Heart left ventricle (tissue), 16 donors: Measurements from ENCODE around the gene MICAL2. TPM values are rescaled to one million over a fixed set of nuclear protein-coding genes. Genes with fewer than 3 reads are reported as not detected.

Experiments
- ATAC-seq, 4 donors: fragments of 200-7000 bp; cut with Tn5 transposase; one replicate each; pipeline ENCODE4 v1.9.1; 2020 to 2022; ENCODE audit warnings: moderate library complexity in 4 of 4, mild to moderate bottlenecking in 3 of 4, moderate number of reproducible peaks in 1 of 4
- DNase-seq, 5 donors: peaks; one replicate each; pipeline ENCODE4 v3.0.0-alpha.2; 2020
- H3K27ac ChIP-seq, 12 donors: fragments of 200-600 bp; sonication (generic) in 4 of 12; one replicate each; pipeline versions ENCODE4 v1.5.0 to v1.8.0; 2016 to 2022; ENCODE audit warnings: mild to moderate bottlenecking in 2 of 12
- H3K27me3 ChIP-seq, 9 donors: fragments of 200-600 bp; sonication (generic) in 2 of 9; one replicate each; pipeline versions ENCODE4 v1.5.1 to v1.8.0; 2016 to 2022; ENCODE audit warnings: mild to moderate bottlenecking in 3 of 9
- H3K36me3 ChIP-seq, 9 donors: fragments of 200-600 bp; sonication (generic) in 2 of 9; one replicate each; pipeline versions ENCODE4 v1.5.0 to v1.8.0; 2018 to 2022; ENCODE audit warnings: mild to moderate bottlenecking in 2 of 9
- H3K4me1 ChIP-seq, 12 donors: fragments of 200-600 bp; sonication (generic) in 4 of 12; one replicate each; pipeline versions ENCODE4 v1.5.0 to v1.8.0; 2016 to 2022; ENCODE audit warnings: mild to moderate bottlenecking in 3 of 12
- H3K4me3 ChIP-seq, 12 donors: fragments of 200-600 bp; sonication (generic) in 4 of 12; one replicate each; pipeline versions ENCODE4 v1.5.0 to v1.8.0; 2017 to 2022; ENCODE audit warnings: mild to moderate bottlenecking in 9 of 12, moderate library complexity in 4 of 12
- H3K9me3 ChIP-seq, 12 donors: fragments of 200-600 bp; sonication (generic) in 4 of 12; one replicate each; pipeline versions ENCODE4 v1.5.0 to v1.8.0; 2016 to 2022; ENCODE audit warnings: mild to moderate bottlenecking in 1 of 12
- CTCF ChIP-seq, 12 donors: fragments of 200-600 bp; sonication (generic) in 4 of 12; IDR thresholded peaks; one replicate each; pipeline versions ENCODE4 v1.5.0 to v1.8.0; 2018 to 2022; ENCODE audit warnings: antibody characterized with exemption in 12 of 12, mild to moderate bottlenecking in 5 of 12
- POLR2A ChIP-seq, 2 donors: fragments of 450-650 bp; IDR thresholded peaks; one replicate each; pipeline ENCODE4 v1.6.1; 2017; ENCODE audit warnings: antibody characterized with exemption in 2 of 2, mild to moderate bottlenecking in 2 of 2, moderate library complexity in 2 of 2
- WGBS, 4 donors: extraction: QIAGEN DNeasy Blood & Tissue Kit in 2 of 4; methylation state at CpG; one replicate each; pipeline versions ENCODE4 v1.1.5 to v1.1.7; 2013 to 2018; 5-methylcytosine and 5-hydroxymethylcytosine counted together
- intact Hi-C, 10 donors: fragments of 100-400 bp; cut with DNase I; formaldehyde crosslinking; loops; one replicate each; pipeline versions ENCODE4 v1.11.1 to v1.14.2; 2022
- polyA plus RNA-seq, 2 donors: library from polyadenylated mRNA; stranded (reverse); fragments of 200-250 nt; gene quantifications; one replicate each; pipeline ENCODE4 v1.2.3, GENCODE V29; 2013
- total RNA-seq, 9 donors: library from RNA; depleted of rRNA in 2 of 9; stranded (reverse); fragments of >200 nt in 2 of 9; fragmentation: NEBNext Ultra II Directional in 3 of 9; extraction: Animal tissue kit (Norgen Biotek cat#: 25700) in 3 of 9; gene quantifications; one replicate each; pipeline versions ENCODE4 v1.1.0 to v1.2.4, GENCODE V29; 2016 to 2023
- donor health status: ischemic (EF 13 %, LVEDD 7.1; RV severe dilation, severe dysfunction).
- donor health status: healthy with polysubstance abuse.
- donor health status: DM: no; HTN: yes; CAD: no.
- donor health status: DM: no; HTN: no; CAD: no.
- donor health status: ischemic (EF 25% LVEDD 6.9; RV normal size, moderate dysfunction).
- donor health status: ischemic (EF 25% LVEDD 5.7; RV mildly dilated, moderate dysfunction).
- donor health status: healthy.
- donor health status: DM: yes; HTN: yes; CAD: no.
- donor health status: ischemic (EF 35%, LVEDD 5.7; RV mildly dilated, moderate dysfunction).
- donor health status: nonischemic (EF 11% LVEDD 7.7; RV severe dilation, severe dysfunction).
- donor health status: DM: yes; HTN: yes; CAD: no.
- donor health status: PGD.
- donor health status: ischemic (EF 29% LVEDD 5.4; RV normal size, mild dysfunction).
- donor health status: nonischemic (EF 23%, LVEDD 6.1; RV moderate dilation, normal function).

Gene MICAL2
- total and polyA plus RNA-seq, 11 donors, result 37.6 to 110 (median 86.4) TPM

GRCh38 chr11:12234221-12234620 is 123.8 kb downstream of the MICAL2 start:
- intact Hi-C loops, result loop anchor here in 4 of 10 donors (2.0 to 10.0 kb wide), 5 partner anchors 119 to 187 kb away; partner anchors contain the start of gene MICAL2 (in 1 of the 4)
- TF ChIP-seq CTCF (IDR thresholded peaks at IDR 0.05) (no peak), POLR2A (IDR thresholded peaks at IDR 0.05) (no peak)
- Histone ChIP-seq H3K27ac (peak overlapping the region in 4 of 12 donors; percentile 34 to 82 (median 50)), H3K4me1 (peaks cover 0 to 54% (median 20%) of the 10 kb centered on the region in 12 donors), H3K27me3 (no peaks in the 10 kb centered on the region), H3K4me3 (no peak overlapping the region), H3K36me3 (peaks cover 0 to 60% (median 48%) of the 10 kb centered on the region in 9 donors), H3K9me3 (no peaks in the 10 kb centered on the region)
- ATAC-seq, result no peak
- no peak for DNase-seq
- WGBS, 4 donors, result 48 to 67% (median 54%) methylated on average over 1 of the region's 1 CpG

- Histone ChIP-seq H3K27me3 (no peaks in the 10 kb centered on the region), H3K4me1 (peaks cover 0 to 54% (median 28%) of the 10 kb centered on the region in 12 donors), H3K36me3 (peaks cover 0 to 60% (median 47%) of the 10 kb centered on the region in 9 donors), H3K4me3 (no peak overlapping the region), H3K9me3 (no peaks in the 10 kb centered on the region), H3K27ac (peak overlapping the region in 6 of 12 donors; percentile 15 to 82 (median 52))
- intact Hi-C loops, result loop anchor here in 9 of 10 donors (2.0 to 10.0 kb wide), 10 partner anchors 42 to 188 kb away; partner anchors contain the start of gene MICAL2 (in 3 of the 9)
- 78 to 95% (median 92%) methylated on average over 6 of the region's 6 CpGs for WGBS, 4 donors
- no peak for TF ChIP-seq POLR2A (IDR thresholded peaks at IDR 0.05)
- TF ChIP-seq CTCF (IDR thresholded peaks at IDR 0.05), result no peak
- ATAC-seq, result peak in 2 of 4 donors; percentile 27 to 30
- peak in 1 of 5 donors; percentile 46 for DNase-seq
These were observed 124.7 kb downstream of the MICAL2 start for GRCh38 chr11:12235080-12235479.

- intact Hi-C loops, result loop anchor here in 9 of 10 donors (2.0 to 10.0 kb wide), 10 partner anchors 42 to 188 kb away; partner anchors contain the start of gene MICAL2 (in 3 of the 9)
- Histone ChIP-seq H3K4me3 (no peak overlapping the region), H3K27ac (peak overlapping the region in 9 of 12 donors; percentile 23 to 82 (median 61)), H3K4me1 (peaks cover 0 to 55% (median 30%) of the 10 kb centered on the region in 12 donors), H3K27me3 (no peaks in the 10 kb centered on the region), H3K9me3 (no peaks in the 10 kb centered on the region), H3K36me3 (peaks cover 0 to 60% (median 44%) of the 10 kb centered on the region in 9 donors)
- WGBS, 4 donors, result 69 to 100% (median 89%) methylated on average over 3 of the region's 3 CpGs
- DNase-seq (no peak), ATAC-seq (peak in 3 of 4 donors; percentile 22 to 49 (median 31))
- TF ChIP-seq CTCF (IDR thresholded peaks at IDR 0.05) (peak in 5 of 12 donors; percentile 17 to 43 (median 21)), POLR2A (IDR thresholded peaks at IDR 0.05) (no peak)
These were observed 125.2 kb downstream of the MICAL2 start for GRCh38 chr11:12235553-12235946.

GRCh38 chr11:12235947-12236743 is 125.8 kb downstream of the MICAL2 start:
- Histone ChIP-seq H3K27me3 (no peaks in the 10 kb centered on the region), H3K4me1 (peaks cover 0 to 60% (median 30%) of the 10 kb centered on the region in 12 donors), H3K36me3 (peaks cover 0 to 60% (median 44%) of the 10 kb centered on the region in 9 donors), H3K4me3 (no peak overlapping the region), H3K9me3 (no peaks in the 10 kb centered on the region), H3K27ac (peak overlapping the region in 10 of 12 donors; percentile 22 to 82 (median 60))
- intact Hi-C loops, result loop anchor here (1.0 to 10.0 kb wide), 14 partner anchors 41 to 189 kb away; partner anchors contain the start of gene MICAL2 (in 3 of the 10)
- WGBS, 4 donors, result 43 to 57% (median 49%) methylated on average over 13 of the region's 13 CpGs
- TF ChIP-seq CTCF (IDR thresholded peaks at IDR 0.05) (peak; percentile 54 to 81 (median 73)), POLR2A (IDR thresholded peaks at IDR 0.05) (no peak)
- DNase-seq, result no peak
- peak; percentile 35 to 54 (median 44) for ATAC-seq
